SU-DHL-6 (cell line): Measurements from ENCODE around the gene CAB39.

Experiments used
- H2AFZ ChIP-seq: fragments of 200-600 bp; sonication (generic); 2 replicates; pipeline ENCODE4 v1.6.1; 2014; ENCODE audit warnings: low read depth, mild to moderate bottlenecking, moderate library complexity, mixed read lengths, antibody characterized with exemption, low read length; ENCODE audit not compliant: severe bottlenecking
- H3F3A ChIP-seq: fragments of 200-600 bp; shearing (Covaris generic); 2 replicates; pipeline ENCODE4 v1.6.0; 2016; ENCODE audit warnings: antibody characterized with exemption, mild to moderate bottlenecking; ENCODE audit not compliant: insufficient read depth
- H3K27ac ChIP-seq: fragments of 200-600 bp; sonication (generic); 2 replicates; pipeline ENCODE4 v1.5.1; 2016; ENCODE audit warnings: low read depth, mild to moderate bottlenecking, low read length, moderate library complexity, mixed read lengths
- H3K27me3 ChIP-seq: fragments of 200-600 bp; sonication (generic), shearing (Covaris generic); 2 replicates; pipeline ENCODE4 v1.6.0; 2014; ENCODE audit warnings: mild to moderate bottlenecking, low read length
- H3K36me3 ChIP-seq: fragments of 200-600 bp; sonication (generic); 2 replicates; pipeline ENCODE4 v1.6.1; 2014; ENCODE audit warnings: mild to moderate bottlenecking, low read length, mixed read lengths
- H3K4me2 ChIP-seq: fragments of 300-600, 200-600 bp; shearing (Covaris generic), sonication (generic); 2 replicates; pipeline ENCODE4 v1.6.0; 2014; ENCODE audit warnings: low read length, low read depth, mild to moderate bottlenecking; ENCODE audit not compliant: poor library complexity, severe bottlenecking
- H3K4me3 ChIP-seq: fragments of 200-600 bp; sonication (generic); 2 replicates; pipeline ENCODE4 v1.5.1; 2014; ENCODE audit warnings: antibody characterized with exemption, low read length, mild to moderate bottlenecking, mixed read lengths; ENCODE audit not compliant: insufficient read depth, poor library complexity, severe bottlenecking
- H3K79me2 ChIP-seq: fragments of 200-600 bp; sonication (generic); 2 replicates; pipeline ENCODE4 v1.6.1; 2014; ENCODE audit warnings: mild to moderate bottlenecking, low read length, moderate library complexity; ENCODE audit not compliant: insufficient read depth
- H3K9ac ChIP-seq: fragments of 200-600 bp; sonication (generic); 2 replicates; pipeline ENCODE4 v1.7.0; 2014; ENCODE audit warnings: mild to moderate bottlenecking, low read length
- H3K9me2 ChIP-seq: fragments of 200-600 bp; sonication (generic); replicated peaks from 2 replicates; pipeline ENCODE4 v1.6.1; 2014; ENCODE audit warnings: low read length; ENCODE audit not compliant: insufficient read depth
- H3K9me3 ChIP-seq: fragments of 200-600 bp; sonication (generic); 2 replicates; pipeline ENCODE4 v1.6.1; 2014; ENCODE audit warnings: low read length, mixed read lengths; ENCODE audit not compliant: insufficient read depth
- H4K20me1 ChIP-seq: fragments of 200-600 bp; sonication (generic); 2 replicates; pipeline ENCODE4 v1.6.1; 2014; ENCODE audit warnings: low read depth, mild to moderate bottlenecking, antibody characterized with exemption, low read length, moderate library complexity, mixed read lengths
- EZH2phosphoT487 ChIP-seq: fragments of 200-600 bp; sonication (generic), shearing (Covaris generic); conservative IDR thresholded peaks from 2 replicates; pipeline ENCODE4 v1.6.1; 2018; ENCODE audit warnings: mild to moderate bottlenecking, antibody characterized with exemption, low read length, moderate library complexity, mixed read lengths
- TF ChIP-seq, protein P1 (sequence below): fragments of 200-600 bp; sonication (generic); IDR thresholded peaks from one replicate; pipeline ENCODE4 v1.5.1; 2017; ENCODE audit warnings: antibody characterized with exemption, mild to moderate bottlenecking, low read length, moderate library complexity; ENCODE audit not compliant: insufficient read depth, poor library complexity, severe bottlenecking

Gene CAB39

DNA sequence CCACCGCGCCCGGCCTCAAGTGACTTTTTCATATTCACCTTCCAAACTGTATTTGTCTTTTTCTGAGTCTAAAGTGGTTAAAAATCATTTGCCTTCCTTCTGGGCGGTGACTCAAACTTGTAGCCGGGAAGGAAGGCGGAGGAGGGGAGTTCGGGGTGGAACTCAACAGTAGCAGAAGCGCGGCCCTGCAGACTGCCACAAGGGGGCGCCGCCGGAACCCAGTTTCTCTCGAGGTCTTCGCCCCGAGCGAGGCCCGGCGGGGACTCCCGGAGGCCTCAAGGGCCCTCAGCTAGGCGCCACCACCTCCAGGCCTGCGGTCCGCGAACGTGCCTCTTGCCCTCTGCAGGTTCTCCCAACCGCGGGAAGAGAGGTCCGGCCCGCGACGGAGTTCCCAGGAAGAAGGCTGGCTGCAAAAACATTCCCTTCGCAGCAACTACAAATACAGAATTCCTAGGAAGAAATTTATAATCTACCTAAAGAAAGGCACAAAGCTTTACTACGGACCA is 135.3 kb downstream of the CAB39 start:
- TF ChIP-seq EZH2phosphoT487: no peak
- TF ChIP-seq, protein P1, sequence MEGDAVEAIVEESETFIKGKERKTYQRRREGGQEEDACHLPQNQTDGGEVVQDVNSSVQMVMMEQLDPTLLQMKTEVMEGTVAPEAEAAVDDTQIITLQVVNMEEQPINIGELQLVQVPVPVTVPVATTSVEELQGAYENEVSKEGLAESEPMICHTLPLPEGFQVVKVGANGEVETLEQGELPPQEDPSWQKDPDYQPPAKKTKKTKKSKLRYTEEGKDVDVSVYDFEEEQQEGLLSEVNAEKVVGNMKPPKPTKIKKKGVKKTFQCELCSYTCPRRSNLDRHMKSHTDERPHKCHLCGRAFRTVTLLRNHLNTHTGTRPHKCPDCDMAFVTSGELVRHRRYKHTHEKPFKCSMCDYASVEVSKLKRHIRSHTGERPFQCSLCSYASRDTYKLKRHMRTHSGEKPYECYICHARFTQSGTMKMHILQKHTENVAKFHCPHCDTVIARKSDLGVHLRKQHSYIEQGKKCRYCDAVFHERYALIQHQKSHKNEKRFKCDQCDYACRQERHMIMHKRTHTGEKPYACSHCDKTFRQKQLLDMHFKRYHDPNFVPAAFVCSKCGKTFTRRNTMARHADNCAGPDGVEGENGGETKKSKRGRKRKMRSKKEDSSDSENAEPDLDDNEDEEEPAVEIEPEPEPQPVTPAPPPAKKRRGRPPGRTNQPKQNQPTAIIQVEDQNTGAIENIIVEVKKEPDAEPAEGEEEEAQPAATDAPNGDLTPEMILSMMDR: peak; percentile 83
- no peaks in the 10 kb centered on the region for H3K79me2 ChIP-seq
- no peaks in the 10 kb centered on the region for H3K27me3 ChIP-seq
- H3K9me2 ChIP-seq: no peaks in the 10 kb centered on the region
- H3K4me2 ChIP-seq: peak overlapping the region; percentile 25
- no peaks in the 10 kb centered on the region for H3F3A ChIP-seq
- H3K9me3 ChIP-seq: no peaks in the 10 kb centered on the region
- H4K20me1 ChIP-seq: no peaks in the 10 kb centered on the region
- H2AFZ ChIP-seq: no peak overlapping the region
- no peak overlapping the region for H3K27ac ChIP-seq
- H3K9ac ChIP-seq: no peak overlapping the region
- no peaks in the 10 kb centered on the region for H3K36me3 ChIP-seq
- H3K4me3 ChIP-seq: no peak overlapping the region

GRCh38 chr2:230849633-230850357 is 137.2 kb downstream of the CAB39 start:
- no peaks in the 10 kb centered on the region for H3K36me3 ChIP-seq
- H3K4me3 ChIP-seq: no peak overlapping the region
- no peak overlapping the region for H2AFZ ChIP-seq
- no peaks in the 10 kb centered on the region for H3F3A ChIP-seq
- no peak overlapping the region for H3K4me2 ChIP-seq
- no peak overlapping the region for H3K9ac ChIP-seq
- H3K27me3 ChIP-seq: no peaks in the 10 kb centered on the region
- H3K79me2 ChIP-seq: no peaks in the 10 kb centered on the region
- no peaks in the 10 kb centered on the region for H3K9me3 ChIP-seq
- no peaks in the 10 kb centered on the region for H3K9me2 ChIP-seq
- H4K20me1 ChIP-seq: no peaks in the 10 kb centered on the region
- TF ChIP-seq, protein P1: peak; percentile 93
- TF ChIP-seq EZH2phosphoT487: no peak
- no peak overlapping the region for H3K27ac ChIP-seq

DNA sequence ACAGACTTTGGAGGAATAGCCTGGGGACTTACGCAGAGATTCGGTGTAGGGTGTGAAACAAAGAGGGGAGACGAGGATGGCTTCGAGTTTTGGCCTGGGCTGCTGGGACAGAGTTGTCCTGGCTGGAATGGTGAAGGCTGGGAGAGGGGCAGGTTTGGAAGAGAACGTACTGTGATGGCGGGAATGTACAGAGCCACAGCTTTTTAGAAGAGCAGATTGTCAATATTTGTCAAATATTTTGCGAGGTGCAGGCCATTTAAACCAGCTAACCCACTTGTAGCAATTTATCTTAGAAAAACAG is 137.7 kb downstream of the CAB39 start:
- no peaks in the 10 kb centered on the region for H3K36me3 ChIP-seq
- H2AFZ ChIP-seq: no peak overlapping the region
- H3K9me3 ChIP-seq: no peaks in the 10 kb centered on the region
- H3K4me2 ChIP-seq: no peak overlapping the region
- H3F3A ChIP-seq: no peaks in the 10 kb centered on the region
- no peak overlapping the region for H3K4me3 ChIP-seq
- no peak overlapping the region for H3K9ac ChIP-seq
- H3K27me3 ChIP-seq: no peaks in the 10 kb centered on the region
- H3K9me2 ChIP-seq: no peaks in the 10 kb centered on the region
- H3K27ac ChIP-seq: no peak overlapping the region
- TF ChIP-seq EZH2phosphoT487: no peak
- TF ChIP-seq, protein P1: no peak
- H4K20me1 ChIP-seq: no peaks in the 10 kb centered on the region
- no peaks in the 10 kb centered on the region for H3K79me2 ChIP-seq
